Upper lobe of left lung (tissue), 4 donors: ENCODE data around the gene SLC25A27.
A peak's percentile ranks its signal among the peaks of the same experiment; 100 is the strongest.

Source experiments
- CTCF ChIP-seq, 6 experiments: fragments of 450-650 bp in 4 of 6; fragments of 200-600 bp in 2 of 6; sonication (generic) in 2 of 6; IDR thresholded peaks; one replicate each; pipeline ENCODE4 v1.5.1; 2016 to 2019; ENCODE audit warnings: antibody characterized with exemption in 6 of 6
- EP300 ChIP-seq, 4 donors: sonication (generic); formaldehyde crosslinking; IDR thresholded peaks; one replicate each; pipeline ENCODE4 v1.5.1; 2017; ENCODE audit warnings: antibody characterized with exemption in 4 of 4, control low read depth in 2 of 4
- POLR2A ChIP-seq, 4 donors: fragments of 450-650 bp; IDR thresholded peaks; one replicate each; pipeline ENCODE4 v1.5.1; 2016 to 2017; ENCODE audit warnings: antibody characterized with exemption in 4 of 4, mild to moderate bottlenecking in 2 of 4
- POLR2AphosphoS5 ChIP-seq, 2 donors: sonication (generic); formaldehyde crosslinking; IDR thresholded peaks; one replicate each; pipeline ENCODE4 v1.5.1; 2017; ENCODE audit warnings: antibody characterized with exemption in 2 of 2

DNA sequence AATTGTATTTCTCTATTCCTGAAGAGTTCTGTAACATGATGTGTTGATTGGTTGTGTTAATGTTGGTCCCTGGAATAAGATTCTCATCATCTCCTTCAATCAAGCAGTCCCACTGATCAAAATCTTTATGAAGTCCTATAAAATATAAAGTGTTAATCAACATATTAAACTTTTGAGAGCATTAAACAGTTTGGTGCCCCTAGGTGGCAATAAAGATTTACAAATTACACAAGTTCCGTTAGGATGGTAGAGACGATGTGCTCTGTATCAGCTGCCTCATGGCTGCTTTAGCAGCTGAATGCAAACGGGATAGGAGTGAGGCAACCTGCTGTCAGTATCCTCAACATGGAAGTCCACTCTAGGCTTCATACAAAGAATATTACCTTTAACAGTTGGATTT, 51.8 kb downstream of the SLC25A27 start:
- TF ChIP-seq EP300 (IDR thresholded peaks at IDR 0.05) (no peak), CTCF (IDR thresholded peaks at IDR 0.05) (peak in 1 of 6 experiments; percentile 25), POLR2AphosphoS5 (IDR thresholded peaks at IDR 0.05) (no peak), POLR2A (IDR thresholded peaks at IDR 0.05) (no peak)
